ENCODE results near the gene EIF2AK2. TPM values are rescaled to one million over a fixed set of nuclear protein-coding genes. Genes with fewer than 3 reads are reported as not detected.

Gene EIF2AK2
- total and polyA plus RNA-seq, 2 experiments from 2014 or later, result 33.8 to 35.5 TPM

- TF ChIP-seq ZNF462 (CRISPR knock-in tag; IDR thresholded peaks at IDR 0.05) (no peak), STAT1 (IDR thresholded peaks at IDR 0.05; ENCODE audit: unreplicated experiment) (no peak), CTCF (conservative IDR thresholded peaks at IDR 0.05; ENCODE audit: low read depth in 2 of 2) (no peak), ZNF114 (CRISPR knock-in tag; IDR thresholded peaks at IDR 0.05) (no peak), EZH2 (IDR thresholded peaks at IDR 0.05; ENCODE audit: low read depth, unreplicated experiment) (no peak), JUNB (IDR thresholded peaks at IDR 0.05; ENCODE audit: unreplicated experiment) (no peak), NANOG (IDR thresholded peaks at IDR 0.05; ENCODE audit: borderline replicate concordance) (no peak)
Observed at GRCh38 chr2:37143974-37144373, 12.8 kb downstream of the EIF2AK2 start (continued).

DNA sequence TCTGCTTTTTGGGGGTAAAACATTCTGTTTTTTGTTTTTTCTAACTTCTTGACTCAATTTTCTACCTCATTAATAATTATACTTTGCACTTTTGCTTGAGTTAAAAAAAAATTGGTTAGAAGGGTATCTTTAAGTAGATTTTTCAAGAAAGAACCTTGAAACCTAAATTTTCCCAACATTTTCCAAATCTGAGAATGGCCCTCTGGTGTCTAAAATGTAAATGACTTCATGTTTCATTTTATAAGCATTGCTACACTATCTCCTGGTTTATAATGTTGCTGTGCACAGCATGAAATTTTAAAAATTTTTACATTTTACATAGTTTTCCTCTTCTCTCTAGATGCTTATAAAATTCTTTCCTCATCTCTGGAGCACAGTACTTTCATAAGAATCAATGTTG is 14.2 kb downstream of the EIF2AK2 start:
- no peak overlapping the region for H3K4me2 ChIP-seq
- no peaks in the 10 kb centered on the region for H3F3A ChIP-seq (replicated peaks; ENCODE audit: low read depth)
- Mint-ChIP-seq H3K36me3 (ENCODE audit: low read depth) (peaks cover 51% of the 10 kb centered on the region), H3K4me3 (no peak overlapping the region), H3K27ac (no peak overlapping the region), H3K9me3 (no peaks in the 10 kb centered on the region), H3K4me1 (no peaks in the 10 kb centered on the region), H3K27me3 (ENCODE audit: insufficient read depth, low read depth, poor library complexity) (no peaks in the 10 kb centered on the region)
- H3K4me3 ChIP-seq, result no peak overlapping the region
- H3K79me2 ChIP-seq (replicated peaks; ENCODE audit: insufficient read depth), result no peaks in the 10 kb centered on the region
- H3K4me1 ChIP-seq (ENCODE audit: insufficient read depth), result no peaks in the 10 kb centered on the region
- peaks cover 23% of the 10 kb centered on the region for H3K36me3 ChIP-seq (ENCODE audit: insufficient read depth)
- H3K27me3 ChIP-seq (ENCODE audit: insufficient read depth), result no peaks in the 10 kb centered on the region
- no peak for ATAC-seq
- no peak overlapping the region for H2AFZ ChIP-seq
- DNase-seq (ENCODE audit: low spot score), result no peak
- no peak overlapping the region for H3K27ac ChIP-seq (ENCODE audit: low read depth)
- no peaks in the 10 kb centered on the region for H4K20me1 ChIP-seq (replicated peaks; ENCODE audit: insufficient read depth)
- H3K9me2 ChIP-seq (ENCODE audit: insufficient read depth), result no peaks in the 10 kb centered on the region
- no peak for TF ChIP-seq ZNF114 (CRISPR knock-in tag; IDR thresholded peaks at IDR 0.05)
- no peak for TF ChIP-seq ETS1 (IDR thresholded peaks at IDR 0.05)
- no peak for TF ChIP-seq ZNF331 (CRISPR knock-in tag; IDR thresholded peaks at IDR 0.05; ENCODE audit: low read depth)
- no peak for TF ChIP-seq POLR2AphosphoS5 (IDR thresholded peaks at IDR 0.05; ENCODE audit: low read depth)
